Left kidney (tissue), 8 donors: ENCODE measurements around the gene HECA. TPM values are rescaled to one million over a fixed set of nuclear protein-coding genes. Genes with fewer than 3 reads are reported as not detected.
"Not testable (repeated sequence)": the region's sequence is repeated elsewhere in the genome, so short reads cannot be mapped to it uniquely, and the experiment has no call there.

Source experiments
- DNase-seq: peaks from one replicate; pipeline ENCODE4 v3.0.0-alpha.2; 2013
- long read RNA-seq, 8 donors: transcript quantifications; one replicate each; lab custom pipeline, GENCODE V29; 2026
- polyA plus RNA-seq: library from polyadenylated mRNA; unstranded; fragments of 120-200 nt; gene quantifications from one replicate; pipeline ENCODE4 v1.2.1, GENCODE V29; 2013; ENCODE audit not compliant: insufficient read length

Gene HECA, protein sequence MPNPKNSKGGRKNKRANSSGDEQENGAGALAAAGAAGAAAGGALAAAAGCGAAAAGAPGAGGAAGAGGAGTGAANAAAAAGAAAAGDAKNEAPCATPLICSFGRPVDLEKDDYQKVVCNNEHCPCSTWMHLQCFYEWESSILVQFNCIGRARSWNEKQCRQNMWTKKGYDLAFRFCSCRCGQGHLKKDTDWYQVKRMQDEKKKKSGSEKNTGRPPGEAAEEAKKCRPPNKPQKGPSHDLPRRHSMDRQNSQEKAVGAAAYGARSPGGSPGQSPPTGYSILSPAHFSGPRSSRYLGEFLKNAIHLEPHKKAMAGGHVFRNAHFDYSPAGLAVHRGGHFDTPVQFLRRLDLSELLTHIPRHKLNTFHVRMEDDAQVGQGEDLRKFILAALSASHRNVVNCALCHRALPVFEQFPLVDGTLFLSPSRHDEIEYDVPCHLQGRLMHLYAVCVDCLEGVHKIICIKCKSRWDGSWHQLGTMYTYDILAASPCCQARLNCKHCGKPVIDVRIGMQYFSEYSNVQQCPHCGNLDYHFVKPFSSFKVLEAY
- 16.8 TPM for polyA plus RNA-seq
- long read RNA-seq, donor 1, full-length matches to known transcripts = 1 of 1 reads
- long read RNA-seq, donor 1, partial matches to known transcripts = 0 of 1 reads
- long read RNA-seq, donor 1, other reads (novel, unspliced or antisense) = 0 of 1 reads
- long read RNA-seq, donor 2 = 0 reads
- long read RNA-seq, donor 3, full-length matches to known transcripts = 1 of 1 reads
- long read RNA-seq, donor 3, partial matches to known transcripts = 0 of 1 reads
- long read RNA-seq, donor 3, other reads (novel, unspliced or antisense) = 0 of 1 reads
- long read RNA-seq, donor 4 = 0 reads
- long read RNA-seq, donor 5, full-length matches to known transcripts = 1 of 1 reads
- long read RNA-seq, donor 5, partial matches to known transcripts = 0 of 1 reads
- long read RNA-seq, donor 5, other reads (novel, unspliced or antisense) = 0 of 1 reads
- long read RNA-seq, donor 6, full-length matches to known transcripts = 6 of 6 reads
- long read RNA-seq, donor 6, partial matches to known transcripts = 0 of 6 reads
- long read RNA-seq, donor 6, other reads (novel, unspliced or antisense) = 0 of 6 reads
- long read RNA-seq, donor 7, full-length matches to known transcripts = 3 of 3 reads
- long read RNA-seq, donor 7, partial matches to known transcripts = 0 of 3 reads
- long read RNA-seq, donor 7, other reads (novel, unspliced or antisense) = 0 of 3 reads
- long read RNA-seq, donor 8, full-length matches to known transcripts = 1 of 1 reads
- long read RNA-seq, donor 8, partial matches to known transcripts = 0 of 1 reads
- long read RNA-seq, donor 8, other reads (novel, unspliced or antisense) = 0 of 1 reads

DNA sequence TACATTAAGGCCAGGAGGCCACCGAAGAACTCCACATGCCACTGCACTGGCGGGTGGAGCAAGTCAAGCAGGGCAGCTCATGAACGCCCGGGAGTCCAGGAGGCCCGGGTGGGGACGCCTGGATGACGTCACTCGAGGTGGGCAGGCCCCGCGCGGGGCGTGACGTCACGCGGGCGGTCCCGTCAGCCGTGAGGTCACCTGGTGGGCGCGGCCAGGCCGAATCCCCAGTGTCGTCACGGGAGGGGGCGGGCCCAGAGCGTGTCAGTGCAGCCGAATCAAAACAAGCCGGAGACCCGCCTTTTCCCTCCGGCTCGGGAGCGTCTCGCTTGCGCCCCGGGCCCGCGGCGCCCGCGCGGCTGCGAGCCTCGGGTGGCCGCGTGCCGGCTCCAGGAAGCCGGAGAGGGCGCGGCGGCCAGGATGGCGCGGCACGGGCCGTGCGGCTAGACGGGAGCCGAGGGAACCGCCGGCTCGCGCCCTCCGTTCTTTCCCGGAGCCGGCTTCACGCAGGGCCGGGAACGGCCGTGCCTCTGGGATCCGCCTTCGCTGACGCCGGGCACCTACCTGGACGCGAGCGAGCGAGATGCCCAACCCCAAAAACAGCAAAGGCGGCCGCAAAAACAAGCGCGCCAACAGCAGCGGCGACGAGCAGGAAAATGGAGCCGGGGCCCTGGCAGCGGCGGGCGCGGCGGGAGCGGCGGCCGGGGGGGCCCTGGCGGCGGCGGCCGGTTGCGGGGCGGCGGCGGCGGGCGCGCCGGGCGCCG, at the start of gene HECA:
Gene HECA (plus strand): TSS at position 264 of the 761 bp plus-strand sequence. CDS start 317 bp downstream, at position 581.
- DNase-seq = peak; percentile 91

DNA sequence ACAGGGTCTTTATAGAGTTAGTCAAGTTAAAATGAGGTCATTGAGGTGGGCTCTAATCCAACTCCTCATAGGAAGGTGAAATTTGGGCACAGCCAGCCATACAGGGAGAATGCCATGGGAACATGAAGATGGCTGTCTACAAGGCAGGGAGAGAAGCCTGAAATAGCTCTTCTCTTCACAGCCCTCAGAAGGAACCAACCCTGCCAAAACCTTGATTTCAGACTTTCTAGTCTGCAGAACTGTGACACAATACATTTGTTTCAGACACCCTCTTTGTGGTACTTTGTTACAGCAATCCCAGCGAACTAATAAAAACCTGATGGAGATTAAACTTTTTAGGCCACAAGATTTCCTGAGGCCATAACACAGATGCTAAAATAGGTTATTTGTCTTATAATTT, 43.1 kb upstream of the HECA start:
- no peak for DNase-seq

DNA sequence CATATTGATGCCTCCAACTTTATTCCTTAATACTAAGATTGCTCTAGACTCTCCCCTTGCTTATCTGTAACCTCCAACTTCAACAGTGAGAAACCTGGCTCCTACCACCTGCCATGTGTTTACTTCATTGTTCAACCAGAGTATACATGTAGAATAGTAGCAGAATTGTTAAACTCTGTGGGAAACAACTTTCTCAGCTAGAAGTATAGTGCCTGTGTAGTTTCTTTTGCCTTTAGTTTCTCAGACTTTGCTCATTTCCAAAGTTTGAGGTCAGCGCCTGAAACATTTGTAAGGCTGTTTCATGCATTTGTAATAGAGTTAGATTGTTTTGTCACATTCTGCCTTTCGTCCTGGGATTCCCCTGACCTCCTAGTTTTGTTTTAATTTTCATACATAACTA, 34.9 kb upstream of the HECA start:
- no peak for DNase-seq

DNA sequence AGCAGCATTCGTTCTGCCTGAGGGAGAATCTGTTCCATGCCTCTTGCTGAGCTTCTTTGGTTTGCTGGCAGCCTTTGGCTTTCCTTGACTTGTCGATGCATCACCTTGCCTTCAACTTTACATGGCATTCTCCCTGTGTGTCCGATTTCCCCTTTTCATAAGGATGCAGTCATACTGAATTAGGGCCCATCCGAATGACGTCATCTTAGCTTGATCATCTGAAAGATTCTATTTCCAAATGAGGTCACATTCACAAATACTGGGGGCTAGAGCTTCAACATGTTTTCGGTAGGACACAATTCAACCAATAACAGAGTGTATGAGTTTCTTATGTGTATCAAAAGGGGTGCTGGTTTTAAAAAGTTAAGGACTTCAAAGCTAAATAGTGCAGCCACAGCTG, 27.8 kb upstream of the HECA start:
- DNase-seq = no peak

DNA sequence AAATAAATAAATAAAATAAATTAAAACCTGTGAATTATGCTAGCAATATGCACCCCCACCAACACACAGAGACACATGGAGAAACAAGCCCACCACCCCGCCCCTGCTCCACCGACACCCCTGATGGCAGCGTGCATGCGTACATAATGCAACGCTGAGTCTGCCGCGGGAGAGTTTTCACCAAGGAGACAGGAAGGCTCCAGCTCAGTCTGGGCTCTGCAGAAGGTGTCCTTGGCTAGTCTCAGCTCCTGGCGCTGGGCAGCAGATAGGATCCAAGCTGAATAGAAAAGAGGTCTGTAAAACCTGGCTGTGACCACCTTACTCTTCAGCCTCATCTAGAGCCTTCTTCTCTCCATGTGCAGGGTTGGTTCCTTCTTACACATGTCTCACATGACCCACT, 26.5 kb upstream of the HECA start:
- no peak for DNase-seq

DNA sequence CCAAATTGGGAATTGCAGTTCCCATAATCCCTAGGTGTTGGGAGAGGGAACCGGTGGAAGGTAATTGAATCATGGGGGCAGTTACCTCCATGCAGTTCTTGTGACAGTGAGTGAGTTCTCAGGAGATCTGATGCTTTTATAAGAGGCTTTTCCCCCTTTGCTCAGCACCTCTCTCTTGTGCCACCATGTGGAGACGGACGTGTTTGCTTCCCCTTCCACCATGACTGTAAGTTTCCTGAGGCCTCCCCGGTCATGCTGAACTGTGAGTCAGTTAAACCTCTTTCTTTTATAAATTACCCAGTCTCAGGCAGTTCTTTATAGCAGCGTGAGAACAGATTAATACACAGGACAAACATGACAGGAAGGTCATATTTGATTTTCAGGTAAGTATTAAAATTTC, 25.3 kb upstream of the HECA start:
- DNase-seq = no peak

DNA sequence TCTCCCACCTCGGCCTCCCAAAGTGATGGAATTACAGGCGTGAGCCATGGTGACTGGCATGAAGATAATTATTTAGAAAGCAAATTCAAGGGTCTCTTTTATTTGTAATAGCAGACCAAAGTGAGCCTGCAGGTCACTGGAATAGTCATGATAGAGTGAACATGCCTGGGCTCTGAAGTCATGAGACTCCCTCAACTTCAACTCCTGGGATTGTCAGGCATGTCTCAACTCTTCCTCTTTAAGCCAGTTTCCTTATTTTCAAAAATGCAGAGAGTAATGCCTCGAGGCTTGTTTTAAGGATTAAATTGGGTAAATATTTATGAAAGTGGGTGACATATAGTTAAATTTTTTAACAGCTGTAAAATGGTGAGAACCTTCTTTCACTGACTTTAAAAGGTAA, 22.7 kb upstream of the HECA start:
- DNase-seq = no peak

DNA sequence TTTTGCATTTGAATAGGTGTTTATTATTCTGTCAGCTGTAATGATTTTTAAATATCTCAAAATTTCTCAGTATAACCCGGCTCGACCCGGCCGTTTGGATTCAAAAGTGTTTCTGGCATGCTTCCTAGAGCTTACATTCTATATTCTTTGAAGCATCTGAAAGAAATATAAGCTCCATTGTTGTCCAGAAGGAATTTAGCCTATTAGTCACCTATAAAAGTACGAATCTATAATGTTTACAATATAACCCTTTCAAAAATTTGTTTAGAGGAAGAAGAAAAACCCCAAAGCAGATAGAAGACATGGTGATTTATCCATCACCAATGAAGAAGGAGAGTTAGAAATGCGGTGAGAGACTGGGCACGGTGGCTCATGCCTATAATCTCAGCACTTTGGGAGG, 22.3 kb upstream of the HECA start:
- no peak for DNase-seq

DNA sequence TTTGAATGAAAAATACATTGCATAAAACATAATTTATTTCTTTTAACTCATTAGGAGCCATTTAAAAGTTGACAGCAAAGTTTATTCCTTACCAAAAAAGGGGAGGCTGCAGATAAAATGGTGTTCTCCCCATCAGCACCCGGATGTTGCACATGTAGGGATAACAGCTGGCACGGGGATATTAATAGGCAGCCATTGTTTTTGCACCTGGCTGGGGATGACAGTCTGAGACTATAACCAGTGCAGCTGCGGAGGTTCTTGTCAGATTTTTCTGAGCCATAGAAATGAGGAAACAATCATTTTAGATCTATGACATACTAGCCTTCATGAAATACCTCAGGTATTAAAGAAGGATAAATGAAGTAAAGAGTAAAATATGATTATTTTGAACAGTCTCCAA, 20.1 kb upstream of the HECA start:
- no peak for DNase-seq

DNA sequence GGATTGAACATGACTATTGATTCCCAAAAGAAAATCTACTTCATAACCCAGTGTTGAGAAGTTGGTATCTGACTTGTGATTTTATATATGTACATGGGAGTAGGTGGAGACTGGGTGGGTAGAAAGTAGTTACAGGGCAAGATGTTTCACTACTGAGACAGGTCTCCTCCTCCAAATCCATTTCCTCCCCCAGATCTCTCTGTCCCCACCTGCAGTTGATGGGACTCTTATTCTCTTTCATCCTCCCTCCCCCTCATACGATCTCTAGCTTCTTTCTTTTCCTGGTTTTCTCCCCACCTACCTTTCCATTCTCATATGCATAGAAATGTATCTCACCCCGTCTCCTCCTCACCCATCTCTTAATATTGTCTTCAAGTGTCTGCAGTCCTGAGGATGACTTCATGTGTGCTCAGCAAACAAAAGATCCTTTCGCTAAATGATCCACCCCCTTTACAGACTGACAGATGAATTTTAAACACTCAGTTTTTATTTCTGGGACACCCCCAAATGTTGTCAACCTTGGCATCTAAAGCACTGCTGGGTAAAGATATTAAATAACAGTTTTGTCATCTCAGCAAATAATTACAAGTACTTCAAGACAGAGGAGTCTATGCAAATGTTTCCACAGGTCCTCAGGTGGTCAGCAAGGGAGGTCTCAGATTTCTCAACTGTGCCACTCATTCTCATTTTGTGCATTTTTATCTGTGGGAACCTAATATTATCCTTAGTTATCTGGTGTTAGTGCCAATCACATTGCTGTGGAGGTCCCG, 18.7 kb upstream of the HECA start:
- DNase-seq = no peak

DNA sequence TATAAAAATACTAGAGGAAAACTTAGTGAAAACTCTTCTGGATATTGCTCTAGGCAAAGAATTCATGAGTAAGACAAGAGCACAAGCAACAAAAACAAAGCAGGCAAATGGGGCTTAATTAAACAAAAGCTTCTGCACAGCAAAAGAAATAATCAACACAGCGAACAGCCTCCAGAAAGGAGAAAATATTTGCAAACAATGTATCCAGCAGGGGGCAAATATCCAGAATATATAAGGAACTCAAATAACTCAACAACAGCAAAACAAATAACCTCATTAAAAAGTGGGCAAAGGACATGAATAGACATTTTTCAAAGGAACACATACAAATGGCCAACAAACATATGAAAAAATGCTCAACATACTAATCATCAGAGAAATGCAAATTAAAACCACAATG, 17.1 kb upstream of the HECA start:
- no peak for DNase-seq

DNA sequence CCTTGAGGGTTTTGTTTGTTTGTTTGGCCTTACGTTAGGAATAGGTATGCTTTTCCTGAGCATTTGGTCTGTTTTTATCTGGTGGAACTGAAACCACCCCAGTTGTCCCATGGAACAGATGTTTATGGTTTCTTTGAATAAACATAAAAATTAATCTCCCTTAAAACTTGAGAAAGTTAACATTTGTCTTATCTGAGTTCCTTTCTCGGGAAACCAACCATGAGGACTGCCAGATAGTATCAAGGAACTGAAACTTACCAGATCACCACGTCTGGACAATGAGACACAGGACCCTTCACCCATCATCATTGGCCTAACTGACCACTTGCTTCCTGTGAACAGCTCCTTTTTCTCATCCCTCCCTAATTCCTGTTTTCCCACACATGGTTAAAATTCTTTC, 15.3 kb upstream of the HECA start:
- no peak for DNase-seq

DNA sequence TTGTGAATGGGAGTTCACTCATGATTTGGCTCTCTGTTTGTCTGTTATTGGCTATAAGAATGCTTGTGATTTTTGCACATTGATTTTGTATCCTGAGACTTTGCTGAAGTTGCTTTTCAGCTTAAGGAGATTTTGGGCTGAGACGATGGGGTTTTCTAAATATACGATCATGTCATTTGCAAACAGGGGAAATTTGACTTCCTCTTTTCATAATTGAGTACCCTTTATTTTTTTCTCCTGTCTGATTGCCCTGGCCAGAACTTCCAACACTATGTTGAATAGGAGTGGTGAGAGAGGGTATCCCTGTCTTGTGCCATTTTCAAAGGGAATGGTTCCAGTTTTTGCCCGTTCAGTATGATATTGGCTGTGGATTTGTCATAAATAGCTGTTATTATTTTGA, 12.1 kb upstream of the HECA start:
- not testable (repeated sequence) for DNase-seq

DNA sequence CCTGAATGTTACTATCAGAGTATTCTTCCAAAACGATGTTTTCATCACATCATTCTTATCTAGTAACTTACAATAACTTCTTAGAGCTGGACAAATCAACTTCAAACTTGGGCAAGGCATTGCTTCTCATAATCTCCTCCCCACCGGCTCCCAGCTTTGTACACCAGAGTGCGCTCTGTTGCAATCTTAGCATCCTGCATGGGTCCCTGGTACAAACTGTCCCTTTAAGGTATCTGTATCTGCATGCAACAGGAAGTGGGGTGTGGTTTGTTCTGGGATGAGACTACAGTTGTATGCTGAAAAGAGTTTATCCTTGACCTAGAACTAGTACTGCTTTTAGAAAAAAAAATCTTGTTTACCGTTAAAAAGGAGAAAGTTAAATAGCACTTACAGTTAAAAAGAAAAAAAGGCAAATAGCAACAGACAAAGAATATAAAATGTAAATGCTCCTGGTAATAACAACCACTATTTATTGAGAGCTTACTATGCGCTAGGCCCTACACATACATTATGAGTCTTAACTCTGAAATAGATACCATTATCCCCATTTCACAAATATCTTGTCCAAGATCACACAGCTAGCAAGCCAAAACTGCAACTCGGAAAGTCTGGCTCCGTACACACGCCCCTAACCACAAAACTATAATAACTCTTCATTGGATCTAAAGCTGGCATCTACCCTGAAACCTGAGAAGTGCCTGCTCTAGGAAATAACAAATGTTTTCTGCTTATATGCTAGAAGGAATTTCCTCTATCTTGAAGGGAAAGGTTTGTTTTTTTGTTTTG, 9.8 kb upstream of the HECA start:
- DNase-seq = no peak

DNA sequence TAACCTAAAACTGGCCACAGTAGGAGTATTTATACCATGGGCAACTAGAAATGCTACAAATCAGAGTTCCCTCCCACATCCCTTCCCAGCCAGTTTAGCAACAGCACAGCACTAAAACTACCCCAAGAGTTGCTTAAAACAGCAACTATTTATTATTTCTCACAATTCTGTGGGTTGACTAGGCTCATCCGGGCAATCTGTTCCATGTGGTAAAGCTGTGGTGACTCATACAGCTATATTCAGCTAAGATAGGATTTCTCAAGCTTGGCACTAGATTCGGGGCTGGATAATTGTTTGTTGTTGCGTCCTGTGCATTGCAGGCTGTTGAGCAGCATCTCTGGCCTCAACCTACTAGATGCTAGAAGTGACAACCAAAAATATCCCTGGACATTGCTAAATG, 8.6 kb upstream of the HECA start:
- no peak for DNase-seq

DNA sequence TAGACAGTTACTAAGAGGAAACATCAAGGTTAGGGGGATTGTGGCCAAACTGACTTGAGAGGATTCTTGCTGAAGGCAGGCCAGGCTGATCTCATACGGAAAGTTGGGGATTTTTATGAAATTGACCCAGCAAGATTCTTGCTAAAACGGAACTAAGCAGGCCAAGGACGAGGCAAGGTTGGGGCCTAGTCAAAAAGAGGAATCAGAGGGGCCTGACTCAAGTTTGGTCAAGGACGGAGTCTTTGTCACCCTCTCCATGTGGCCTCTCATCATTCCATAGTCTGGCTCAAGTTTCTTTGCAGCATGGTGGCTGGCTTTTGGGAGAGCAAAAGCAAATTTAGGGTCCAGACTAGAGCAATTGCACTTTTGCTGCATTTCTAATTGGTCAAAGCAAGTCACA, 7.9 kb upstream of the HECA start:
- DNase-seq = no peak

DNA sequence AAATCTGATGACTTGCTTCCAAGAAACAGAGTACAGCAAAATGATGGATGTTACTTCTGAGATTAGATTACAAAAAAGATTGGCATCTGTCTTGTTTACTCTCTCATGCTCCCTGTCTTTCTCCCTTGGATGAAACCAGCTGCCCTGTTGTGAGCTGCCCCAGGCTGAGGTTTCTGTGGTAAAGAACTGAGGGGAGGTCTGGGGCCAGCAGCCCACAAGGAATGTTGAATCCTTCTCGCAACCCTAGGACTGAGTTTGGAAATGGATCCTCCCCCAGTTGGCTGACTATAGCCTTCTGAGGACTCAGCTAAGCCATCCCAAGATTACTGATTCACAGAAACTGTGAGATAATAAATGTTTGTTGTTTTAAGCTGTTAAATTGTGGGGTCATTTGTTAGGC, 5.6 kb upstream of the HECA start:
- DNase-seq = no peak

DNA sequence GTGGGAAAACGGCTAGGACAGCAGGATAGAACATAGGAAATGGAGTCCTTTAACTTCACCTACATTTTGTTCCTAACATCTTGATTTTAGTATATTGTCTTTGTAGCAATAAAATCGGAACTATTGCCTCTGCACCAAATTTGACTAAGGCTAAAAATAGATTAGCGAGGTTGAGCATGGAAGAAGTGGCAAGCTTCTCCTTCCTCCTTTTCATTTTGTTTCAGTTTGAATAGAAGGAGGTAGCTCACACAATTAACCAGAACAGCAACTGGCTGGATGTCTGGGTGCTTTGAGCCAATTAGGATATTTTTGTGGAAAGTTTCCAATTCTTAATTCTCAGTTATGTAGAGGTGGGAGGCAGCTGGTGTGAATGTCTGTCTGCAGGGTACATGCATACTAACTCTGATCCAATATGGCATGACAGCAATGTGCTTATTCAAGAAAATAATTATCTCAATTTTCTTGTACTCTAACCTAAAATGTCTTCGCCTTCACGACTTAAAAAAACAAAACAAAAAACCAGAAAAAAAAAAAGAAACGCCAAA, 3.1 kb upstream of the HECA start:
- no peak for DNase-seq

DNA sequence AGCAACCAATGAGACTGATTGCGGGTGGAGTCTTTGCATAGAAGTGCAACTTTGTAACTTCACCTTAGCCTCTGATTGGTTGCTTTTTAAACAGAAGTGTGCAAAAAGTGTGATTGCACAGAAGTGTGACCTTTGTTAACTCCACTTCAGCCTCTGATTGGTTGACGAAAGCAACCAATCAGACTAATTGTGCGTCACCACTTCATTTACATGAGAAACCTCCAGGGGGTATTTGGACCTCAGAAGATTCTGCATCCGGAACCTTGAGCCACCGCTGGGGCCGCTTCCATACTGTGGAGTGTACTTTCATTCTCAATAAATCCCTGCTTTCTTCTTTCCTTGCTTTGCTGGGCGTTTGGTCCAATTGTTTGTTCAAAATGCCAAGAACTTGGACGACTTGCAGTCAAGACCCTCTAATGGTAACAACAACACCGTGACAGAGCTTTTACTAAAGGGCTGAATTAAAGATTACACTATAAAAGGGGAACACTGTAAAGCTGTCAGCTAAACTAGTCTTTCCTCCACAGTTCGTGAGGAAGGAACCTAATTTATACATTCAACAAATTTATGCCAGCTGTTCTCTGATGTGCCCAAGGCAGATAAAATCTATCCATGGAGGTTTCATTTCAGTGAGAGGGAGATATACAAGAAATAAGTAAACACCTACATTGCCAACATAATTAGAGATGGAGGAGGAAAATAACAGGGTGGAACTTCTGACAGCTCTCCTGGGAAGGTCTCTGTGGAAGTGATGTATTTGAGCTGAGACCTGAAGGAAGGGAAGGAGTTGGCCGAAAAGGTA, 1.4 kb upstream of the HECA start:
- no peak for DNase-seq
